MM.1S (cell line): ENCODE data around the gene CSHL1.

Experiments
- CTCF ChIP-seq: fragments of 300-600 bp; sonication (generic); IDR thresholded peaks from 2 replicates; pipeline ENCODE4 v1.5.1; 2016; ENCODE audit warnings: antibody characterized with exemption, low read length, mixed read lengths
- EZH2 ChIP-seq: fragments of 300-600 bp; sonication (generic); optimal IDR thresholded peaks from 2 replicates; pipeline ENCODE3; 2017; ENCODE audit warnings: low read depth, mild to moderate bottlenecking, antibody characterized with exemption, low read length, mixed read lengths
- EZH2phosphoT487 ChIP-seq: fragments of 300-600 bp; sonication (generic); IDR thresholded peaks from 2 replicates; pipeline ENCODE4 v1.6.1; 2018; ENCODE audit warnings: antibody characterized with exemption, low read length

- no peak for TF ChIP-seq CTCF
- no peak for TF ChIP-seq EZH2phosphoT487
- no peak for TF ChIP-seq EZH2
These were observed 19.1 kb upstream of the CSHL1 start for GRCh38 chr17:63929860-63930766.
